K562 (cell line): ENCODE data around the gene KIRREL1.

Experiments used
- POLR2A ChIP-seq: fragments of 450-650 bp; conservative IDR thresholded peaks from 2 replicates; pipeline ENCODE4 v1.6.1; 2016
- TARDBP ChIP-seq: fragments of 450-650 bp; IDR thresholded peaks from 2 replicates; pipeline ENCODE4 v1.6.1; 2016
- ZNF121 ChIP-seq: sonication (generic); formaldehyde crosslinking; conservative IDR thresholded peaks from 2 replicates; pipeline ENCODE4 v1.8.0; 2022; ENCODE audit warnings: missing genetic modification reagents
- ZNF780A ChIP-seq: fragments of 250-450 bp; sonication (Bioruptor Pico); IDR thresholded peaks from 2 replicates; pipeline ENCODE4 v1.5.0; 2021; ENCODE audit warnings: mild to moderate bottlenecking

DNA sequence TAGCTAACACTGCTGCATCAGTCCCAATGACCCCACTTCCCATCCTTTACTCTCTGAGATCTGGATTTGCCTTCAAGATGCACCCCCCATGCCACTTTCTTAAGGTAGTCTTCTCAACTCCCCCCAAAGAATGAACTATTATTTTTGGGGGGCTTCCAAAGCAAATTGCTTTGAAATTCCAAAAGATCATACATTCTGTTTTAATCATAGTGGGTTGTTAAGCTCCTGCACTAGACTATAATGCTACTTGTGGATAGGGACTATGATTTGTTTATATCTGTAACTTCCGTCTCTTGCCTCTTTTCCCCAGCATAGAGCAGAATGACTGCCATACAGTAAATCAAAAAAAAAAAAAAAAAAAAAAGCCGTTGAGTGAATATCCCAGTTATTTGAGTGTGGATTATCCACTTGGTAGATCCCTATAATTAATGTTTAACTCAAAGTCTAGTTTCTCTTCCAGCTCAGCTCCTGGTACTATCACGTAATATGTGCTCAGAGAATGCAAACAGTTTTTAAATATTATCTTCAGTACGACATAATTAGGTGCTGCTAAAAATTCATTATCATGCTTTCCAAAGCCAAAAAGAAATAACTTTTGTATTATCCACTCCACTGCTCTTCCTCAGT is 26.9 kb downstream of the KIRREL1 start:
- TF ChIP-seq ZNF780A (no peak), POLR2A (no peak), TARDBP (no peak), ZNF121 (CRISPR knock-in tag) (no peak)
